ENCODE results near the gene TEAD1.

Gene TEAD1

GRCh38 chr11:12856338-12856737 lies 182.1 kb downstream of the TEAD1 start:
- Histone ChIP-seq H3K36me3 (no peaks in the 10 kb centered on the region), H3K27me3 (no peaks in the 10 kb centered on the region), H3K9me3 (no peaks in the 10 kb centered on the region), H3K4me1 (peaks cover 3% of the 10 kb centered on the region; the same call in 1 of the 2 replicates), H3K4me3 (ENCODE audit: low read depth, low read length) (no peak overlapping the region)
- TF ChIP-seq CTCF (IDR thresholded peaks at IDR 0.05; ENCODE audit: low read depth, low read length), result no peak
- no peak for DNase-seq

GRCh38 chr11:12857572-12857971 lies 183.4 kb downstream of the TEAD1 start:
- Histone ChIP-seq H3K36me3 (no peaks in the 10 kb centered on the region), H3K27me3 (no peaks in the 10 kb centered on the region), H3K9me3 (no peaks in the 10 kb centered on the region), H3K4me1 (peaks cover 3% of the 10 kb centered on the region; the same call in 1 of the 2 replicates), H3K4me3 (ENCODE audit: low read depth, low read length) (no peak overlapping the region)
- no peak for DNase-seq
- TF ChIP-seq CTCF (IDR thresholded peaks at IDR 0.05; ENCODE audit: low read depth, low read length), result no peak

GRCh38 chr11:12859872-12860657 lies 185.8 kb downstream of the TEAD1 start:
- no peaks in the 10 kb centered on the region for H3K9me3 ChIP-seq
- H3K36me3 ChIP-seq, result peaks cover 4% of the 10 kb centered on the region; the same call in 1 of the 2 replicates
- peaks cover 16% of the 10 kb centered on the region for H3K4me1 ChIP-seq
- no peak for TF ChIP-seq CTCF (IDR thresholded peaks at IDR 0.05; ENCODE audit: low read depth, low read length)
- no peak for DNase-seq
- H3K4me3 ChIP-seq (ENCODE audit: low read depth, low read length), result no peak overlapping the region
- no peaks in the 10 kb centered on the region for H3K27me3 ChIP-seq

GRCh38 chr11:12860827-12861226 lies 186.6 kb downstream of the TEAD1 start:
- Histone ChIP-seq H3K27me3 (no peaks in the 10 kb centered on the region), H3K4me1 (peaks cover 17% of the 10 kb centered on the region), H3K4me3 (ENCODE audit: low read depth, low read length) (no peak overlapping the region), H3K9me3 (no peaks in the 10 kb centered on the region), H3K36me3 (peaks cover 4% of the 10 kb centered on the region; the same call in 1 of the 2 replicates)
- DNase-seq, result no peak
- TF ChIP-seq CTCF (IDR thresholded peaks at IDR 0.05; ENCODE audit: low read depth, low read length), result no peak

GRCh38 chr11:12862696-12863469 lies 188.7 kb downstream of the TEAD1 start:
- no peak for TF ChIP-seq CTCF (IDR thresholded peaks at IDR 0.05; ENCODE audit: low read depth, low read length)
- DNase-seq, result peak; percentile 58
- H3K36me3 ChIP-seq, result peaks cover 4% of the 10 kb centered on the region; the same call in 1 of the 2 replicates
- peaks cover 20% of the 10 kb centered on the region for H3K4me1 ChIP-seq
- H3K27me3 ChIP-seq, result no peaks in the 10 kb centered on the region
- H3K4me3 ChIP-seq (ENCODE audit: low read depth, low read length), result no peak overlapping the region
- no peaks in the 10 kb centered on the region for H3K9me3 ChIP-seq

Data from BE2C (cell line).